GM19467 (cell line): ENCODE data around the gene KAT7.
"Not testable (repeated sequence)": the region's sequence is repeated elsewhere in the genome, so short reads cannot be mapped to it uniquely, and the experiment has no call there.

Source experiments
- ATAC-seq: cut with Tn5 transposase; IDR thresholded peaks from one replicate; pipeline ENCODE4 v1.9.1; 2021; ENCODE audit warnings: mild to moderate bottlenecking, moderate library complexity; ENCODE audit not compliant: unreplicated experiment

Gene KAT7

DNA sequence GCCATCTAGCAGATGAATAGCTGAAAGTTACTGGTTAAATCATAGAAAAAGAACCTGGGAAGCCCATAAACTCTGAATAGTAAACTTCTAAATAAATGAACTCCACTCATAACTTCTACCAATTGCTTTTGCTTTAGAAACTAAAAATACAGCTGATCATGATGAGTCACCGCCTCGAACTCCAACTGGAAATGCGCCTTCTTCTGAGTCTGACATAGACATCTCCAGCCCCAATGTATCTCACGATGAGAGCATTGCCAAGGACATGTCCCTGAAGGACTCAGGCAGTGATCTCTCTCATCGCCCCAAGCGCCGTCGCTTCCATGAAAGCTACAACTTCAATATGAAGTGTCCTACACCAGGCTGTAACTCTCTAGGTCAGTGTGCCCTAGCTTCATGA lies 9.7 kb downstream of the KAT7 start:
- no peak for ATAC-seq

DNA sequence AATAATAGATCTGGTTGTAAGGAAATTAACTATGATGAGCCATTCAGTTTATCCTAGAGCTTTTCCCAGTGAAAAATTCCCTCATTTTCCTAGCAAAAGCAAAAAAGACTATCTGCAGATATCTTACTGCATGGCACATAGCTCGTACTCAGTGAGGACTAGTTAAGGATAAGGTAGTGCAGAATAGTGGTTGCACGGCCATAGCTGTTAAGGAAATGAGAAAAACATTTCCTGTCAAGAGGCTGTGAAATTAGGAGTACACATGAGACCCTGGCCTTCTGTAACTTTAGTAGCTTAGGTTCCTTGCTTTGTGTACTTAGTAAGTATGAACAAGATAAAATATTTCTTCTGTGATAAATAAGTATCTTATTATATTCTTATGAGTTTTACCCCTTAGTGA lies 10.3 kb downstream of the KAT7 start:
- ATAC-seq: no peak

DNA sequence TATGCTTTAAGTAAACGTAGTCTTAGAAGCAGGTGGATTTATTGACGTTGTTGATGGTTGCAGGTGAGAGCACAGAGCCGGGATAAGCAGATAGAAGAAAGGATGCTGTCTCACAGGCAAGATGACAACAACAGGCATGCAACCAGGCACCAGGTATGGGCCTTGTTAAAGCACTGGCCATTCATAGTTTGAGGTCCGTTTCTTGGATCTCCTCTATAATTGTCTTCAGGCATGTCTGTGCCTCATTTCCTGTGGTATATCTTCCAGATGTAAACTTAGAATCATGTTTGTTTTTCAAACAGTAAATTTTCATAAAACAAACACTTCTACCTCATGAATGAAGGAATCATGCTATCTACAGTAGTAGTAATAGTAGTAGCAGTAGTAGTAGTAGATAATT lies 20.6 kb downstream of the KAT7 start:
- ATAC-seq: no peak

DNA sequence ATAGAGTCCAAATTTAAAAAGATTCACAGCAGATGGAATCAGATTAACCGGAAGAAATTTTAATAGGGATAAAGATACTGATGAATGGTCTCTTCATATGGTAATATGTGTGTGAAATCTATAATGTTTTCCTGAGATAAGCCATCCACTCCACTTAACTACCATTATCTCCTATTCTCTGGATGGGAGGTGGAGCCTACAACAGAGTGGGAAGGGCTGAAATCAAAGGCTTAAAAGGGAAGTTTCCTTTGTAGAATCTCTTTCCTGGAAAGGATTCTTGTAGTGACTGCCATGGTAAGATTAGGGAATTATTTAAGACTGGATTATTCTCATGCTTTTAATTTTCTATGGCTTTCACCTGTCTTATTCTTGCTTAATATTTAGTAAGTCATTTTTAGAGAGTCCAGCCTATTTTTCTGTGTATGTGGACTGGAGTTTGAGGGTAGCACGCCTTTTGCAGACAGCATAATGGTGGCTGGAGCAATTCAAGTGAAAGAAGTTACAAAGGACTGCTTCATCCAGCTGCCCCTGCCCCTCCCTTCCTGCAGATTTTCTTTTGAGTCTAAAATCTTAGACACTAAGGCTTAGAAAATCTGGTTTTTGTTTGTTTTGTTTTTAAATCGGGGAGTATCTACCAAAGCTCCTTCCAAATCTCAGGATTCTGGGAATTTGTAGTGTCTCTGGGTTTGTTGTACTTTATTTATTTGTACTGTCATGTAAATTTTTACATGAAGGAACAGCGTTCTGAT lies 26.5 kb downstream of the KAT7 start:
- ATAC-seq: no peak

DNA sequence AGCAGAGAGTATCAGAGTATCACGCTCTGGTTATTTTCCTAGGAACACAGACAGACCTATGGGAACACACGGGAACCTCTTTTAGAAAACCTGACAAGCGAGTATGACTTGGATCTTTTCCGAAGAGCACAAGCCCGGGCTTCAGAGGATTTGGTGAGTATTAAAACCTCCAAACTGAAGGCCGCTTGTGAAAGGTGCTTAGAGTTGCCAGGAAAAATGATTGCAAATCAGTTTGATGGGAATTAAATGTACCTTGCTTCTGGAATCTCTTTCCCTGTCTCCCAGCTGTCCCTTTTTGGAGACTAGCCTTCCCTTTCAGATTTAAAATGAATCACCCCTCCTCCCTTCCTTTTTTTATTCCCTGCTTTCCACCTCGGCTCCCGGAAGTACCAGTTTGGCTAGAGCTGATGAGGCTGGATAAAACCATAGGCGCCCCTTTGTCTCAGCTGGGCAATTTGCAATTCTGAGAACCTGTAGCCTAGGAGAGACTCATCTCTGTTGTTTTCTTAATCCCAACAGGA lies 27.3 kb downstream of the KAT7 start:
- ATAC-seq: no peak

DNA sequence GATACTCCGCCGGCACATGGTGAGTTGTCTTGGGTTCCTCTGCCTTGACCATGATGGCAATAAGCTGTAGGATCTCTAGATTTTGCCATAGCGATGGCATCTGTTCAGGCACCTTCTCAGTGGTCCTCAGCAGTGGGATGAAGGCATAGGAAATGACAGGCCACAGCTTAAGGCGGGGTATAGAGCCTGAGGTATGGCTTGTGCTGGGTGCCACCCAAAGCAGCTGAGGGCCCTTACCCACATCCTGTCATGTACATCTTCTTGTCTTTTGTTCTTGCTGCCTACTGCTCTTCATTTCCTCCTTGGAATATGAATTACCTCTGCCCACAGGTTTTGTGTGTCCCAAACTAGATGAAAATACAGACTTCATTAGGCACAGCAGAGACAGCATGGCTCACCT lies 29.5 kb downstream of the KAT7 start:
- ATAC-seq: no peak

DNA sequence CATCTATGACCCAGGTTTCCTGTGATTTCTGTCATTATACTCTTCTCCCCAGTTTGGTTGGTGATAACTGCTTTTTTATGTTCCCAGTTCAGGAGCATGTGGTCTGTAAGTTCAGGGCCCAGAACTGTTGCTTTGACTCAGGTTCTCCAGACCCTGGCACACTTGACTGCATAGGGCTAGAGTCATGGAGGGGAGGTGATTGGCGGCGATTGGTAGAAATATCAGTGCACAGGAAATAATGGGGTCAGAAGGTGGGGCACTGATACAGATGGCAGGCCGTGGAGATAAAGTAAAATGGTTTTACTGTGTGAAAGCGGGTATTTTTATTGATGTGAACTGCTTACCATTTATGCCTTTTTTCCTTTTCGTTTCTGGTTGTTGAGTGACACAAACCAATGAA lies 30.7 kb downstream of the KAT7 start:
- no peak for ATAC-seq

DNA sequence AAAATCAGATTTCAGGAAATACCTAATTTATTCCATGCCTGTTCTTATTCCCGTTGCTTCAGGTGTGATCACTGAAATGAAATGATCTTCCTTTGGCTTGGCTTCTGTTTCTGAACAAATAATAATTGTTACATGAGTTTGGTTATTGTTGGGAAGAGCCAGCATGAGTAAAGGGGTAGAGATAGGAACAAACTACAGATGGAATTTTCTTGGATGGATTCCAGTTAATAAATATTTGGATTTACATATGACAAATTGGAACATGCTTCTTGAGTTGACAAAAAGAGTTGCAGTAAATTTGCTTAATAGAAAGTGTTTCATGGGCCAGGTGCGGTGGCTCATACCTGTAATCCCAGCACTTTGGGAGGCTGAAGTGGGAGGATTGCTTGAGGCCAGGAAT lies 31.2 kb downstream of the KAT7 start:
- no peak for ATAC-seq

DNA sequence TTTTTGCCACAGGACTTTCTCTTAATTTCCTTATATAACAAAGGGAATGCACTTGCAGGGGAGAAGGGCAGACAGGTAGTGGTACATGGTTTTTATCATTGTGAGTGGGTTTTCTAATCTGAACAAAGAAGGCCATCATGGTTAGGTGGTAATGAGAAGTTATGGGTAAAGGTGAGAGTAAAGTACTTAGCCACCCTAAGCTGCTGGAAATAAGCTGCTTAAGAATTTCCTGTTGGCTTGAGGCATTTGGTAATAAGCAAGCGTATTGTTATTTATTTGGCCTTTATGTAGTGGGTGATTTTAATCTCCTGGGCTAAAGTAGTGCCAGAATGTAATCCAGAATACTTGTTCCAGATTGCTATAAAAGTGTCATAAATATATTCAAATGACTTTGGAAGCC lies 32.3 kb downstream of the KAT7 start:
- no peak for ATAC-seq

DNA sequence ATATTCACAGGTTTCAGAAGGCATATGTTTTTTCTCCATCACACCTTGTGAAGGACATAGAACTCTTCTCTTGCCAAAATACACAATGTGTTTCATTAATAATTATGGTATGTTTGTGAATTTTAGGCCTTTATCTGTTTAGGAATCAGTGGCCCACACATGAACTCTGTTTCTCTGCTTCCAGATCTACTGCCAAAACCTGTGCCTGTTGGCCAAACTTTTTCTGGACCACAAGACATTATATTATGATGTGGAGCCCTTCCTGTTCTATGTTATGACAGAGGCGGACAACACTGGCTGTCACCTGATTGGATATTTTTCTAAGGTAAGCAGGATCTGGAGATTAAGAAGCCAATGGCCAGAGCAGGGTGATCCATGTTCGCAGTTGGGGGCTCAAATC lies 33.0 kb downstream of the KAT7 start:
- no peak for ATAC-seq

DNA sequence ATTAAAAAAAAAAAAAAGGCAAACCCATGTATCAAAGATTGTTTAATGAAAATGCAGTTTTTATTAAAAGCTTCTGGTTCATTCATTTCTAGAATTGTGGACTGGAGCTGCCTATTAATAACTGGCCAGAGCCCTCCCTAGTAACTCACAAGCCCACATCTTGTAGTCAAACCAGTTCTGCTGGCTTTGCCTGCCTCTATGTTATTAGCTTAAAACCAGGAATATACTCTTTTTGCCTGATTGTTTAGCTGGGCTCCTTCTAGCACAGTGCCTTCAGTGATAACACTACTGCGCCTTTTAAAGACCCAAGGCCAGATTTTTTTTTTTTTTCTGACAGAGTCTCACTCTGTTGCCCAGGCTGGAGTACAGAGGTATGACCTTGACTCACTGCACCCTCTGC lies 33.4 kb downstream of the KAT7 start:
- no peak for ATAC-seq

DNA sequence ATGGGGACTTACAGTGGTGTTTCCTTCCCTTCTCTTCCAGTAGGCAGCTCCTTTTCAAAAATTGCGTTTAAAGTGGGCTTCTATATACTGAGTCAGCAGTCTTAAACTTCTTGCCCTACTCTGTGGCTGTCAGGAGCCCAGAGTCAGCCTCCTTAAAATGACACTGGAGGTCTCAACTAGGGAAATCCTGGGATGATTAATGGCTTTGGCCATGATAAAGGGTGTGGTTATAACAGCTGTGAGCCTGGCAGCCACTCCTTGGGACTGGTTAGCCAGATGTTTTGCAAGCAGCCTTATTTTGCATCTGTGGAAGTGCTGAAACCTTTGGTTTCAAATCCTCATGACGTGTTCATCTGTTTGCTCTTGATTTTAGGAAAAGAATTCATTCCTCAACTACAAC lies 34.3 kb downstream of the KAT7 start:
- no peak for ATAC-seq

DNA sequence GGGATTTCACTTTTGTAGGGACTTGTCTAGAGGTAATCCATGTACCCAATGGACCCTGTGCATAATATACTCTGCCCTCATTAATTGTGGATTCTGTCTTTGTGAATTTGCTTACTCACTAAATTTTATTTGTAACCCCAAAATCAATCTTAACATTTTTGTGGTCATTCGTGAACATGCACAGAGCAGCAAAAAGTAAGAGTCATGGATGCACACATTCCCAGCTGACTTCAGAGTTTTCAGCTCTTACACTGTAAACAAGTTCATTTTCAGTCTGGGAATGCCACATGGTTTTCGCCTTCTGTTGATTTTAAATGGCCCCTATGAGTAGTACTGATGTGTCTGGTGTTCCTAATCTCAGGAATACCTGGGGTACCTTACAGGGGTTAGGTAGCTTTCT lies 35.1 kb downstream of the KAT7 start:
- no peak for ATAC-seq

DNA sequence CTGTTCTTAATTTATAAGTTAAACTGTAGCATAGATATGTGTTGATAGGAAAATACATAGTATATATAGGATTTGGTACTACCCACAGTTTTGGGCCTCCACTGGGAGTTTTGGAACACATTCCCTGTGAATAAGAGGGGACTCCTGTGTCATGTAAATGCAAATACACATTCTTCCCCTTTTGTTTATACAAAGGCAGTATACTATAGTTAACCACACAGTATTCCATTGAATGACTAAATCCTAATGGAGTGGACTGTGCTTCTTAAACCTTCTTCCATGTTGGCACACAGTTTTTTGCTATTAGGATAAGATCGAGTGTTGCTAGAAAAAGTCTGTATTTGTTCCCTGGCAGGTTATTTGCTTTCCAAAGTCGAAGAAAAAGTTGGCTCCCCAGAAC lies 37.2 kb downstream of the KAT7 start:
- ATAC-seq: no peak

DNA sequence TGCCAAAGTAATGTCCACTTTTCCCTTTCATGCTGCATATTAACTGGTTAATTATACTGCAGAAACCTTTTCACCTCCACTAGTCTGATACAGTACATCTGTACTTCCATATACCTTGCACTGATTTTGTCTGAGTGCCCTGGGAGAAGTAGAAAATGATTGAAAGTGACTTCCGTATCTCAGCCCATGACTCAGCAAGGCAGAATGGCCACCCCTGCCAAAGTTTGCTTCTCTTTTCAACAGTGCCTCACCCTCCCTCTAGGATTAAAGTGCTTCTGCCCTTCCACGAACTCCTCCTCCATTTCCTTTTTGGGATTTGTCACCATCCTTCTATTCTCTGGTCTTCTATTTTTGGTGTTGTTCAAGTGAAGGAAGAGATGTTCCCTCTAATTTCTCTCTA lies 39.8 kb downstream of the KAT7 start:
- ATAC-seq: not testable (repeated sequence)

DNA sequence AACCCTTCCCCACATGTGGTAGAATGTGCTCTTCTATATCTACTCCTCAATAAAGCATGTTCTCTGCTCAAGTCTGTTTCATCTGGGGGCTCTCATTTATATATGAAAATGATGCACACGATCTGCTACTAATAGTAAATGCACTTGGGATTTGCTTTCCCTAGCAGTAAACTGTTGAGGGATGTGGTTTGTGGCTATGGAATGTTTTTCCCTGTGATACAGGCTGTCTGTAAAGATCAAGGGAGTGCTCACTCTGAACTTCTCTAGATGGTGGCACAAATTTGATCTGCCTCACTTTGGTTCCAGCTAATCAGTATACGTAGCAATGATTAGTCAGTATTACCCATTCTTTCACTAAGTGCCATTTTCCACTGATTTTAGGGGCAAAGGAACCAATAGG lies 40.5 kb downstream of the KAT7 start:
- ATAC-seq: no peak

DNA sequence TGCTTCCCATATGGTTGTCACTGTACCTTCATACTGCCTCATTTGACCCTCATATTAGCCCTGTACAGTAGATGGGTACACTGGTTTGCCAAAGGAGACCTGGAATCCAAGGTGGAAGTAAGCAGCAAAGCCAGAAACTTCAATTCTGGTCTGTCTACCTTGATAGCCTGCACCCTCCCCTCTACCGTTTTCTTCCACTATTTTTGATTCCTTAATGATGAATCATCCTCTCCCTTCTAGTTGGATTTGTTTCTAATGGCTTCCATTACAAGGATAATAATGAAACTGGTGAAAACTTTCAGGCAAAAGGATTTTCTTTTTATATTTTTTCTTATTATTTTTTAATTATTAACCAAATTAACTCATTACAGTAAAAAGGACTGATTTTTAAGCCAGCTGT lies 42.1 kb downstream of the KAT7 start:
- no peak for ATAC-seq

DNA sequence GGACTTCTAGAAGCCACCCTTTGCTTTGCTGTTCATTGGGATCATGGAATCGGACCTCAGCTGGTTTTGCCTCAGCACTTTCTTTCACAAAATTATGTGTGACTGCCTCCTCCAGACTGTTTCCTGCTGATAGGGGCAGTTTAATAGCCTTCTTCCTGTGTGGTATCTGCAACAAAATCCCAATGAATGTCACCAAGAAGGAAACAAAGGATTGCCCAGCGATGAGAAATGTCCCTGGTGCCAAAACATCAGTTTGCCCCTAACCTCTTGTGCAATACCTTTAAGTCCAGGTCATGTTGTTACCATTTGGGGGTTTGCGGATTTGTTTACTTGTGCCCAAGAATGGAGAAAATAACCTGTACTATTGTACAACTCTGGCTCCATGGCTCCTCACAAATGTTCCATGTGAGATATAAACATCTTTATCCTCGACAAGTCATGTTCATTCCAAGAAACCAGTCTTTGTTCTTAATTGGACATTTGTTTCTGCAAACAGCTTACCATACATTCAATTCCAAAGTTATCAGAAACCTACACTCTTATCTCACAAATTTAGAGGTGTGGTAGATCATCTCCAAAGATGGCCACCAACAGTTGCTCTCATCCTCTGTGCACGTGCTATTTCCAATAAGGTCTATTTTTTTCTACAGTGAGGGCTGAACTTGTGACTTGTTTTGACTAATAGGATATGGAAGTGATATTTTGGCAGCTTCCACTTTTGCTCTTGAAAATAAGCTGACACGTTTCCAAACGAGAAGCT lies 44.5 kb downstream of the KAT7 start:
- ATAC-seq: no peak

DNA sequence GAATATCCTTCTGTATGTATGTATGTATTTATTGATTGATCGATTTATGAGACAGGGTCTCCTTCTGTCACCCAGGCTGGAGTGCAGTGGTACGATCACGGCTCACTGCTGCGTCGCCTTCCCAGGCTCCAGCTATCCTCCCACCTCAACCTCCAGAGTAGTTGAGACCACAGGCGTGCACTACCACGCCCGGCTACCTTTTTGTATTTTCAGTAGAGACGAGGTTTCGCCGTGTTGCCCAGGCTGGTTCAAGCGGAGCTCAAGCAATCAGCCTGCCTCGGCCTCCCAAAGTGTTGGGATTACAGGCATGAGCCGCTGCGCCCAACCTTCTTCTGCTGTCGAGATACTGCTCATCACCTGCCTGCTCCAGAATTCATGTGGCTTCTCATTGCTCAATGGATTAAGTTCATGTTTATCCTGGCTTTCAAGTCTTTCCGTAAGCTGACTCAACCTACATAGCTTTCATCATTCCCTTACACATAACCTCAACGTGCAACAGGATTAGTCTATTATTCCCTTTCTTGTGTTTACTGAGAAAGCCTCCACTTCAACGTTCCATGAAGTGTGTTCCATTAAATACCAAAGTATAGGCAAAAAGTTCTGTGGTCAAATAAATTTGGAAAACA lies 45.8 kb downstream of the KAT7 start:
- ATAC-seq: no peak

DNA sequence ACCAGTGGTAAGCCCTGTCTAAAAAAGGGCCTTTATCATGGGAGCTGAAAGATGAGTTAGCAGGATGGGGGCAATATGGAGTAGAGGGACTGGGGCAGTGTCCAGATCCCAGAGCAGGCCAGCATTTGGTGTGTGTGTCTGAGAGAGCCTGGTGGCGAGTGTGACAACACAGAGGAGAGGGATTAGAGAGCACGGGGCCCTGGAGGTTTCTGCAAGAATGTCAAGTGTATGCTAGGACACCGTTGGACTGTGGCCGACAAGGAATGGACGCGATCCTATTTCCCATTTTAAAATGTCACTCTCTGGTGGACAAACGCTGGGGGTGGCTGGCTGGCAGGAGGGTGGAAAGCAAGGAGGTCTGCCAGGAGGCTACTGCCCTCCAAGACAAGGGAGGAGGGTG lies 47.0 kb downstream of the KAT7 start:
- ATAC-seq: no peak

DNA sequence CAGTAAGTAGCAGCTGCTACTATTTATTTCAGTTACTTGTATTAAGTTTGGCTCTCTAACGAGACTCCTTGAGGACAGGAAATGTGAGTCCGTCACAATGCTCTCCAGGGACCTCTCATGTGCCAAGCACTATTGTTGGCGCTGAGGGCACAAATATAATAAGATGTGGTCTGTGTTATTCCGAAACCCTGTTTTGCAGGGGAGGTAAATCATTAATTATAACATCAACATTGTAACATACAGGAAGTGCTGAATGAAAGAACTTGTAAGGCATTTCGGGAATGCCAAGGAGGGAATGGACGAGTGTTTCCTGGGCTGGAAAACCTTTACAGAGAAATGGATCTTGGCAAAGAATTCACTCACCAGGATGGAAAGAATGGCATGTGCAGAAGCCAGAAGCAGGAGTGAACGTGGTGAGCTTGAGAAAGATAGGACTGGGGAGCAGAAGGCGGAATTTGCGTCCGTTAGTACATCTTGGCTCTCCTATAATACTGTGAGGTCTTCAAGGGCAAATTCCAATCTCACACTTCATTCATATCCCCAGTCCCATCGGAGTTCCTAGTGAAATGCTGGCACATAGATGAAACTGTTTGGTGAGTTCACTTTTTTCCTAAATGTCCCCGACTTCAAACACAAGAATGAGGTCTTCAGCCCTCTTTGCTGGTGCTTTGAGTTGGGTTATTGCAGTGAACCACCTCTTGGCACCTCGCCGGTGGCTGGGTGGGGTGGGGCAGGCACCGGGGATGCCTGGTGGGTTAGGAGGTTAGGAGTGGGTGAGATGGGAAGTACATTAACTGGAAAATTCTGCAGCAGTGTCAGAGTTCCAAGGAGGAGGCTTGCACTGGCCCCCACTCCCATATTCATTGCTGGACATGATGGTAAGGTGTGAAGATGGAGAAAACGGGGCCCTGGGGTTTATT lies 47.9 kb downstream of the KAT7 start:
- no peak for ATAC-seq
